ENCODE results near the gene CAV2.

DNA sequence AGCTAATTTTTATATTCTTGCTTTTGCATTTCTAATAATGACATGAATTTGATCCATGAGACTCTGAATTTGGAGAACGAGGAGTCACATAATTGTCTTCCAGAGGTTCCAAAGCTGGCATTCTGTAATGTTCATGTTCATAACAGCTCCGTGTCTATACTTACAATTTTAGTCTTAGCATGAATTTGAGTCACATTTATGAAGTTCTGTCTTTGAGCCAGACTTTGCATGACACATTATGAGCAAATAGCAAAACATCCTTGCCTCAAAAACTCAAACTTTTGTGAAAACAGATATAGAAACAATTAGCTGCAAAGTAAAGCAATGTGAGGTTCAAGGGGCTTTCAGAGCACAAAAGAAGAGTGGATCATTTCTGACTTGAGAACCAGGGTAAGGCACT is 44.5 kb upstream of the CAV2 start:
- TF ChIP-seq TAF1 (IDR thresholded peaks at IDR 0.05; ENCODE audit: borderline replicate concordance, low read depth, low read length) (0 out of 2 replicates have a peak, but pooled peaks have one; percentile 25), MAX (IDR thresholded peaks at IDR 0.05; ENCODE audit: low read depth) (0 out of 2 replicates have a peak, but pooled peaks have one; percentile 31), JUND (IDR thresholded peaks at IDR 0.05) (peak; percentile 68), POLR2AphosphoS5 (IDR thresholded peaks at IDR 0.05; ENCODE audit: low read depth, low read length) (peak; percentile 22; the same call in 1 of the 2 replicates), USF2 (IDR thresholded peaks at IDR 0.05; ENCODE audit: borderline replicate concordance, low read depth, low read length) (no peak), GABPA (IDR thresholded peaks at IDR 0.05; ENCODE audit: low read depth) (no peak), FOXJ3 (CRISPR knock-in tag; IDR thresholded peaks at IDR 0.05) (no peak), FOSL2 (IDR thresholded peaks at IDR 0.05; ENCODE audit: borderline replicate concordance, low read depth) (peak; percentile 81; the same call in 1 of the 2 replicates)
- TF ChIP-seq, protein P1, sequence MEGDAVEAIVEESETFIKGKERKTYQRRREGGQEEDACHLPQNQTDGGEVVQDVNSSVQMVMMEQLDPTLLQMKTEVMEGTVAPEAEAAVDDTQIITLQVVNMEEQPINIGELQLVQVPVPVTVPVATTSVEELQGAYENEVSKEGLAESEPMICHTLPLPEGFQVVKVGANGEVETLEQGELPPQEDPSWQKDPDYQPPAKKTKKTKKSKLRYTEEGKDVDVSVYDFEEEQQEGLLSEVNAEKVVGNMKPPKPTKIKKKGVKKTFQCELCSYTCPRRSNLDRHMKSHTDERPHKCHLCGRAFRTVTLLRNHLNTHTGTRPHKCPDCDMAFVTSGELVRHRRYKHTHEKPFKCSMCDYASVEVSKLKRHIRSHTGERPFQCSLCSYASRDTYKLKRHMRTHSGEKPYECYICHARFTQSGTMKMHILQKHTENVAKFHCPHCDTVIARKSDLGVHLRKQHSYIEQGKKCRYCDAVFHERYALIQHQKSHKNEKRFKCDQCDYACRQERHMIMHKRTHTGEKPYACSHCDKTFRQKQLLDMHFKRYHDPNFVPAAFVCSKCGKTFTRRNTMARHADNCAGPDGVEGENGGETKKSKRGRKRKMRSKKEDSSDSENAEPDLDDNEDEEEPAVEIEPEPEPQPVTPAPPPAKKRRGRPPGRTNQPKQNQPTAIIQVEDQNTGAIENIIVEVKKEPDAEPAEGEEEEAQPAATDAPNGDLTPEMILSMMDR (IDR thresholded peaks at IDR 0.05): no peak

All from SK-N-SH (cell line).